ENCODE results near the gene DDX1. TPM values are rescaled to one million over a fixed set of nuclear protein-coding genes. Genes with fewer than 3 reads are reported as not detected.

The DDX1 gene
- total RNA-seq, 1 experiment from 2014 or later = 70.7 TPM

- Histone ChIP-seq H3K4me3 (ENCODE audit: insufficient read depth, low read depth, low read length) (no peak overlapping the region), H3K27me3 (ENCODE audit: control insufficient read depth, insufficient read depth, low read length) (no peaks in the 10 kb centered on the region), H3K36me3 (replicated peaks; ENCODE audit: control insufficient read depth, insufficient read depth, low read length) (no peaks in the 10 kb centered on the region)
- peak; percentile 72 for DNase-seq
These were observed 14.5 kb upstream of the DDX1 start for GRCh38 chr2:15577071-15577735.

- no peak for DNase-seq
- H3K27me3 ChIP-seq (ENCODE audit: control insufficient read depth, insufficient read depth, low read length) = no peaks in the 10 kb centered on the region
- no peak overlapping the region for H3K4me3 ChIP-seq (ENCODE audit: insufficient read depth, low read depth, low read length)
- no peaks in the 10 kb centered on the region for H3K36me3 ChIP-seq (replicated peaks; ENCODE audit: control insufficient read depth, insufficient read depth, low read length)
These were observed 12.0 kb upstream of the DDX1 start for GRCh38 chr2:15579641-15580040.

- DNase-seq = no peak
- H3K36me3 ChIP-seq (replicated peaks; ENCODE audit: control insufficient read depth, insufficient read depth, low read length) = no peaks in the 10 kb centered on the region
- H3K27me3 ChIP-seq (ENCODE audit: control insufficient read depth, insufficient read depth, low read length) = no peaks in the 10 kb centered on the region
- H3K4me3 ChIP-seq (ENCODE audit: insufficient read depth, low read depth, low read length) = no peak overlapping the region
These were observed 11.2 kb upstream of the DDX1 start for GRCh38 chr2:15580451-15580850.

GRCh38 chr2:15582710-15583357, 8.8 kb upstream of the DDX1 start:
- H3K4me3 ChIP-seq (ENCODE audit: insufficient read depth, low read depth, low read length) = no peak overlapping the region
- H3K27me3 ChIP-seq (ENCODE audit: control insufficient read depth, insufficient read depth, low read length) = no peaks in the 10 kb centered on the region
- no peak for DNase-seq
- H3K36me3 ChIP-seq (replicated peaks; ENCODE audit: control insufficient read depth, insufficient read depth, low read length) = no peaks in the 10 kb centered on the region

GRCh38 chr2:15583826-15584225, 7.8 kb upstream of the DDX1 start:
- Histone ChIP-seq H3K36me3 (replicated peaks; ENCODE audit: control insufficient read depth, insufficient read depth, low read length) (no peaks in the 10 kb centered on the region), H3K27me3 (ENCODE audit: control insufficient read depth, insufficient read depth, low read length) (no peaks in the 10 kb centered on the region), H3K4me3 (ENCODE audit: insufficient read depth, low read depth, low read length) (no peak overlapping the region)
- no peak for DNase-seq

- DNase-seq = no peak
- Histone ChIP-seq H3K27me3 (ENCODE audit: control insufficient read depth, insufficient read depth, low read length) (no peaks in the 10 kb centered on the region), H3K4me3 (ENCODE audit: insufficient read depth, low read depth, low read length) (no peak overlapping the region), H3K36me3 (replicated peaks; ENCODE audit: control insufficient read depth, insufficient read depth, low read length) (no peaks in the 10 kb centered on the region)
These were observed 7.4 kb upstream of the DDX1 start for GRCh38 chr2:15584316-15584715.

GRCh38 chr2:15584767-15585469, 6.8 kb upstream of the DDX1 start:
- Histone ChIP-seq H3K4me3 (ENCODE audit: insufficient read depth, low read depth, low read length) (no peak overlapping the region), H3K27me3 (ENCODE audit: control insufficient read depth, insufficient read depth, low read length) (no peaks in the 10 kb centered on the region), H3K36me3 (replicated peaks; ENCODE audit: control insufficient read depth, insufficient read depth, low read length) (no peaks in the 10 kb centered on the region)
- no peak for DNase-seq

- no peaks in the 10 kb centered on the region; the same call in 1 of the 2 replicates for H3K36me3 ChIP-seq (replicated peaks; ENCODE audit: control insufficient read depth, insufficient read depth, low read length)
- no peak overlapping the region for H3K4me3 ChIP-seq (ENCODE audit: insufficient read depth, low read depth, low read length)
- no peaks in the 10 kb centered on the region for H3K27me3 ChIP-seq (ENCODE audit: control insufficient read depth, insufficient read depth, low read length)
- peak; percentile 72 for DNase-seq
These were observed 3.2 kb upstream of the DDX1 start for GRCh38 chr2:15588329-15588919.

GRCh38 chr2:15591373-15591691, 336 bp upstream of the DDX1 start:
- Histone ChIP-seq H3K4me3 (ENCODE audit: insufficient read depth, low read depth, low read length) (peak overlapping the region; percentile 90), H3K36me3 (replicated peaks; ENCODE audit: control insufficient read depth, insufficient read depth, low read length) (peaks cover 6% of the 10 kb centered on the region), H3K27me3 (ENCODE audit: control insufficient read depth, insufficient read depth, low read length) (no peaks in the 10 kb centered on the region)
- DNase-seq = no peak

- no peak overlapping the region for H3K4me3 ChIP-seq (ENCODE audit: insufficient read depth, low read depth, low read length)
- no peaks in the 10 kb centered on the region for H3K27me3 ChIP-seq (ENCODE audit: control insufficient read depth, insufficient read depth, low read length)
- DNase-seq = no peak
- H3K36me3 ChIP-seq (replicated peaks; ENCODE audit: control insufficient read depth, insufficient read depth, low read length) = peaks cover 13% of the 10 kb centered on the region
These were observed 1.6 kb downstream of the DDX1 start for GRCh38 chr2:15593327-15593705.

- H3K27me3 ChIP-seq (ENCODE audit: control insufficient read depth, insufficient read depth, low read length) = no peaks in the 10 kb centered on the region
- no peak for DNase-seq
- peaks cover 15% of the 10 kb centered on the region for H3K36me3 ChIP-seq (replicated peaks; ENCODE audit: control insufficient read depth, insufficient read depth, low read length)
- H3K4me3 ChIP-seq (ENCODE audit: insufficient read depth, low read depth, low read length) = no peak overlapping the region
These were observed 2.9 kb downstream of the DDX1 start for GRCh38 chr2:15594291-15595256.

- no peak overlapping the region for H3K4me3 ChIP-seq (ENCODE audit: insufficient read depth, low read depth, low read length)
- no peak for DNase-seq
- H3K36me3 ChIP-seq (replicated peaks; ENCODE audit: control insufficient read depth, insufficient read depth, low read length) = peaks cover 21% of the 10 kb centered on the region
- no peaks in the 10 kb centered on the region for H3K27me3 ChIP-seq (ENCODE audit: control insufficient read depth, insufficient read depth, low read length)
These were observed 3.8 kb downstream of the DDX1 start for GRCh38 chr2:15595342-15595905.

- Histone ChIP-seq H3K36me3 (replicated peaks; ENCODE audit: control insufficient read depth, insufficient read depth, low read length) (peaks cover 24% of the 10 kb centered on the region), H3K27me3 (ENCODE audit: control insufficient read depth, insufficient read depth, low read length) (no peaks in the 10 kb centered on the region), H3K4me3 (ENCODE audit: insufficient read depth, low read depth, low read length) (no peak overlapping the region)
- DNase-seq = no peak
These were observed 4.3 kb downstream of the DDX1 start for GRCh38 chr2:15595936-15596335.

- DNase-seq = no peak
- Histone ChIP-seq H3K27me3 (ENCODE audit: control insufficient read depth, insufficient read depth, low read length) (no peaks in the 10 kb centered on the region), H3K4me3 (ENCODE audit: insufficient read depth, low read depth, low read length) (no peak overlapping the region), H3K36me3 (replicated peaks; ENCODE audit: control insufficient read depth, insufficient read depth, low read length) (peaks cover 28% of the 10 kb centered on the region)
These were observed 4.7 kb downstream of the DDX1 start for GRCh38 chr2:15596350-15596749.

Data from H7 (cell line).